Breast epithelium (tissue), 4 donors: ENCODE results near the gene DSCAM. TPM values are rescaled to one million over a fixed set of nuclear protein-coding genes. Genes with fewer than 3 reads are reported as not detected.
A peak's percentile ranks its signal among the peaks of the same experiment; 100 is the strongest.

Source experiments
- DNase-seq, 2 donors: peaks; one replicate each; pipeline ENCODE4 v3.0.0-alpha.2; 2019; ENCODE audit warnings: low spot score in 2 of 2
- H3K27ac ChIP-seq, 2 donors: fragments of 200-600 bp; sonication (generic) in 1 of 2; one replicate each; pipeline ENCODE4 v1.5.1; 2016 to 2019; ENCODE audit warnings: mild to moderate bottlenecking in 1 of 2
- H3K27me3 ChIP-seq, 2 donors: fragments of 200-600 bp; sonication (generic) in 1 of 2; one replicate each; pipeline versions ENCODE4 v1.5.1 to v1.6.0; 2017 to 2019; ENCODE audit warnings: control low read depth in 1 of 2, mild to moderate bottlenecking in 1 of 2
- H3K36me3 ChIP-seq: fragments of 200-600 bp; one replicate; pipeline ENCODE4 v1.5.1; 2019
- H3K4me1 ChIP-seq, 2 donors: fragments of 200-600 bp; sonication (generic); one replicate each; pipeline ENCODE4 v1.5.1; 2016 to 2019; ENCODE audit warnings: control low read depth in 1 of 2
- H3K4me3 ChIP-seq, 3 donors: fragments of 200-600 bp; sonication (generic); 1 replicate in 2 of 3; 2 replicates in 1 of 3; pipeline ENCODE4 v1.5.1; 2016 to 2019; ENCODE audit warnings: mild to moderate bottlenecking in 3 of 3, moderate library complexity in 2 of 3
- H3K9me3 ChIP-seq, 2 donors: fragments of 200-600 bp; sonication (generic) in 1 of 2; one replicate each; pipeline ENCODE4 v1.5.1; 2016 to 2019; ENCODE audit warnings: control low read depth in 1 of 2
- POLR2A ChIP-seq: fragments of 450-650 bp; IDR thresholded peaks from one replicate; pipeline ENCODE4 v1.6.1; 2016; ENCODE audit warnings: antibody characterized with exemption, mild to moderate bottlenecking, moderate library complexity
- POLR2AphosphoS5 ChIP-seq, 3 donors: sonication (generic); formaldehyde crosslinking; IDR thresholded peaks; one replicate each; pipeline ENCODE4 v1.6.1; 2017; ENCODE audit warnings: antibody characterized with exemption in 3 of 3
- intact Hi-C: fragments of 100-400 bp; cut with DNase I; formaldehyde crosslinking; loops from one replicate; pipeline ENCODE4 v1.15.1; 2023; ENCODE audit warnings: low total_unique reads
- total RNA-seq, 3 donors: library from RNA; depleted of rRNA; stranded (reverse); fragments of >200 nt; gene quantifications; one replicate each; pipeline ENCODE4 v1.1.0, GENCODE V29; 2016
- TF ChIP-seq, protein P1 (sequence below), 3 donors: fragments of 450-650 bp; IDR thresholded peaks; one replicate each; pipeline ENCODE4 v1.5.1; 2016 to 2017; ENCODE audit warnings: antibody characterized with exemption in 3 of 3, mild to moderate bottlenecking in 3 of 3, moderate library complexity in 3 of 3

DSCAM gene
- total RNA-seq, 3 donors from 2014 or later, result 0.33 to 0.44 TPM; not detected in 1

DNA sequence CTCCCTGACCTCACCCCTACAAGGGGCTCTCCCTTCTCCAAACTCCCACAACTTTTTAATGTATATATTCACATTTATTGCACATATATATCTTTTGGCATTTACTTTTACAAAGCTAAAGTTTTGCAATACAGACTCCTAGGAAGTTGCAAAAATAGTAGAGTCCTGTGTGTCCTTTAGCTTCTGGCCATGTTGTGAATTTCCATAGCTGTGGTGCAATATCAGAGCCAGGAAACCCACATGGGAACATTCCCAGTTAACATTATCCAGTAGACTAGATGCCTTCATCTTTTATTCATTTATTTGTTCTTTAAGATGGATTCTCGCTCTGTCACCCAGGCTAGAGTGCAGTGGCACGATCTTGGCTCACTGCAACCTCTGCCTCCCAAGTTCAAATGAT is 636.7 kb downstream of the DSCAM start:
- TF ChIP-seq, protein P1, sequence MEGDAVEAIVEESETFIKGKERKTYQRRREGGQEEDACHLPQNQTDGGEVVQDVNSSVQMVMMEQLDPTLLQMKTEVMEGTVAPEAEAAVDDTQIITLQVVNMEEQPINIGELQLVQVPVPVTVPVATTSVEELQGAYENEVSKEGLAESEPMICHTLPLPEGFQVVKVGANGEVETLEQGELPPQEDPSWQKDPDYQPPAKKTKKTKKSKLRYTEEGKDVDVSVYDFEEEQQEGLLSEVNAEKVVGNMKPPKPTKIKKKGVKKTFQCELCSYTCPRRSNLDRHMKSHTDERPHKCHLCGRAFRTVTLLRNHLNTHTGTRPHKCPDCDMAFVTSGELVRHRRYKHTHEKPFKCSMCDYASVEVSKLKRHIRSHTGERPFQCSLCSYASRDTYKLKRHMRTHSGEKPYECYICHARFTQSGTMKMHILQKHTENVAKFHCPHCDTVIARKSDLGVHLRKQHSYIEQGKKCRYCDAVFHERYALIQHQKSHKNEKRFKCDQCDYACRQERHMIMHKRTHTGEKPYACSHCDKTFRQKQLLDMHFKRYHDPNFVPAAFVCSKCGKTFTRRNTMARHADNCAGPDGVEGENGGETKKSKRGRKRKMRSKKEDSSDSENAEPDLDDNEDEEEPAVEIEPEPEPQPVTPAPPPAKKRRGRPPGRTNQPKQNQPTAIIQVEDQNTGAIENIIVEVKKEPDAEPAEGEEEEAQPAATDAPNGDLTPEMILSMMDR (IDR thresholded peaks at IDR 0.05), result no peak
- intact Hi-C loops, result no loop called here
- Histone ChIP-seq H3K4me1 (no peaks in the 10 kb centered on the region), H3K9me3 (no peaks in the 10 kb centered on the region), H3K36me3 (no peaks in the 10 kb centered on the region), H3K4me3 (no peak overlapping the region), H3K27ac (no peak overlapping the region), H3K27me3 (no peaks in the 10 kb centered on the region)
- DNase-seq, result no peak

DNA sequence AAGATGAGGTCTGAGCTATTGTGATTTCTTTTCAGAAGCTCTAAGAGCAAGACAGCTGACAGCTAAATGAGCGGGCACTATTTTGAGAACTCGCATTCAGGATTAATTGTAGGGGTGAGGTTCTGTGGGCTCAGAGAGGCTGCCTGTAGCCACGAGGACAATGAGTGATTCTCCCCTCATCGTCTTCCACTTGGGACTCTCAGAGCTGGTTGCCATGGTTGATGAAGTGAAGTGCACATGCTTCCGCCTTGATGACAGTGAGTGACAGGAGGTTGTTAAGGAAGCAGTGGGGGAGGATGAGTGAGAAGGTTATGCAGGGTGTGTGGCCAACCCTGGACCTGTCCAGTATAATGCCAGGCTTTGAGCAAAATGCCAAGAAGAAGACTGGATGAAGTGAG is 638.0 kb downstream of the DSCAM start:
- Histone ChIP-seq H3K9me3 (no peaks in the 10 kb centered on the region), H3K36me3 (no peaks in the 10 kb centered on the region), H3K27ac (no peak overlapping the region), H3K27me3 (no peaks in the 10 kb centered on the region), H3K4me3 (no peak overlapping the region), H3K4me1 (no peaks in the 10 kb centered on the region)
- DNase-seq, result no peak
- intact Hi-C loops, result no loop called here
- TF ChIP-seq, protein P1 (IDR thresholded peaks at IDR 0.05), result no peak
- no peak for TF ChIP-seq POLR2A
- no peak for TF ChIP-seq POLR2AphosphoS5 (IDR thresholded peaks at IDR 0.05)

DNA sequence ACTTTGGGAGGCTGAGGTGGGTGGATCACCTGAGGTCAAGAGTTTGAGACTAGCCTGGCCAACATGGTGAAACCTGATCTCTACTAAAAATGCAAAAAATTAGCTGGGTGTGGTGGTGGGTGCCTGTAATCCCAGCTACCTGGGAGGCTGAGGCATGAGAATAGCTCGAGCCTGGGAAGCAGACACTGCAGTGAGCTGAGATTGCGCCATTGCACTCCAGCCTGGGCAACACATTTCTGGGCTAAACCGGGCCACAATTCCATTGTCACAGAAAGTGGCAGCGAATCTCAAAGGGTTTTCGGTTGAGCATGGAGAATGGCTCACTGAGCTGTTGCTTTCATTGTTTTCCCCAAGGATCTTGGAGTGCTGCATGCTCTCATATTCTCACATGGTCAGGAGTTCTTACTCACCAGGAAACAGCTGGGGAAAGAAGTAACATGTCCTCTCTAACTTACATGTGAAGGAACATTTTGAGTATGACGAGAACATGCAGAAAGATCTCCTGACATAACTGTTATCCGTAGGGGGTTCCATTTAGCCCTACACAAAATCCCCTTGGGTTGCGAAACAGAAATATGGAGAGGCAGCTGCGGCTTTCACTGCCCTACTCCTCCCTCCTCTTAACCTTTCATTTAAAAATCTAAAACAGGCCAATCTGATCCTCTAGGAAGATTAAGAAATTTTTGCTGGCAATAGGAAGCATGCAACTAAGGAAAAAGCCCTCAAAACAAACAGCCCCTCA is 638.6 kb downstream of the DSCAM start:
- Histone ChIP-seq H3K27ac (peak overlapping the region in 1 of 2 donors; percentile 32), H3K4me3 (no peak overlapping the region), H3K9me3 (no peaks in the 10 kb centered on the region), H3K27me3 (no peaks in the 10 kb centered on the region), H3K36me3 (no peaks in the 10 kb centered on the region), H3K4me1 (no peaks in the 10 kb centered on the region)
- TF ChIP-seq, protein P1 (IDR thresholded peaks at IDR 0.05), result no peak
- no peak for TF ChIP-seq POLR2AphosphoS5 (IDR thresholded peaks at IDR 0.05)
- no peak for TF ChIP-seq POLR2A
- intact Hi-C loops, result no loop called here
- no peak for DNase-seq

DNA sequence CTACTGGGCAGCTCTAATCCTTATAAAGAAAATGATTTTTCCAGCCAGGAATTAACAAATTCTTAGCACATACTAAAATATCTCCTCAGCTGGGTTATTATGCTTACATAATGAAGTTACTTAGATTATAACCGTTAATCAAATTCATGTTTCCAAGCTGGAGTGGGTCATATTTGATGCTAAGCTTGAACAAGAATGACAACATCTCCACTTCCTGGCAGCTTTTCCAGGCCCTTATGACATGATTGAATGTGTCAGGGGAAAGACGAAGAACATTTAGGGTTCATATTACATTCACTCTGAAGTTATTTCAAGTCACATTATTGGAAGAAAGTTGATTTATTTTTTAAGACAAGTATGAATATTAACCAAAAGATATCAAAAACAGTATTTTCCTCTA is 646.0 kb downstream of the DSCAM start:
- Histone ChIP-seq H3K27me3 (no peaks in the 10 kb centered on the region), H3K36me3 (no peaks in the 10 kb centered on the region), H3K4me1 (no peaks in the 10 kb centered on the region), H3K9me3 (no peaks in the 10 kb centered on the region), H3K4me3 (no peak overlapping the region), H3K27ac (no peak overlapping the region)
- intact Hi-C loops, result no loop called here
- no peak for DNase-seq
- TF ChIP-seq POLR2A, result no peak
- TF ChIP-seq POLR2AphosphoS5 (IDR thresholded peaks at IDR 0.05), result no peak
- TF ChIP-seq, protein P1 (IDR thresholded peaks at IDR 0.05), result no peak

DNA sequence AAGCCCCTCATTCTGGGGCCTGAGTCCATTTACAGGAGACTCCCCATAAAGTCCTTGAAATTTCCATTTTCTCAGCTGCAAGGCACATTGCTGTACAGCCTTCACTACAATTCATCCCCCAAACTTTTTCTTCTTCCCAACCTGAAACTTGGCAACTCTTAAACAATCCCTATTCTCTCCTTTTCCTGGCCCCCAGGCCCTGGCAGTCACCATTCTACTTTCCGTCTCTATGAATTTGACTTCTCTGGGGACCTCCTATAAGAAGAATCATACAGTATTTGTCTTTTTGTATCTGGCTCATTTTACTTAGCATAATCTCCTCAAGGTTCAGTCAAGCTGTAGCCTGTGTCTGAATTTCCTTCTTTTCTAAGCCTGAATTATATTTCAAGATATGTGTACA is 646.8 kb downstream of the DSCAM start:
- TF ChIP-seq POLR2AphosphoS5 (IDR thresholded peaks at IDR 0.05) (no peak), POLR2A (no peak)
- TF ChIP-seq, protein P1 (IDR thresholded peaks at IDR 0.05), result no peak
- Histone ChIP-seq H3K36me3 (no peaks in the 10 kb centered on the region), H3K9me3 (no peaks in the 10 kb centered on the region), H3K27ac (no peak overlapping the region), H3K4me1 (no peaks in the 10 kb centered on the region), H3K27me3 (no peaks in the 10 kb centered on the region), H3K4me3 (no peak overlapping the region)
- no peak for DNase-seq
- intact Hi-C loops, result no loop called here
